K562 (cell line): ENCODE measurements around the gene PPP1R16B. TPM values are rescaled to one million over a fixed set of nuclear protein-coding genes. Genes with fewer than 3 reads are reported as not detected.

Experiments
- ATAC-seq: fragments of 200-7000 bp; cut with Tn5 transposase; 3 replicates; pipeline ENCODE4 v1.9.1; 2020; ENCODE audit warnings: moderate library complexity
- BruUV-seq: library from RNA; stranded (reverse); fragments of 400-500 nt; replicated peaks from 2 replicates; lab custom pipeline; 2021; lab: Mats Ljungman, UMichigan
- CTCF ChIA-PET: fragments of 300-600 bp; formaldehyde crosslinking; extraction: SDS; loops from one replicate; lab custom pipeline; 2021; ENCODE audit warnings: low intra/inter-chr PET ratio; lab: Yijun Ruan, JAX
- POLR2A ChIA-PET: fragments of 300-600, 350-650 bp; sonication (Branson Sonifier 250); formaldehyde crosslinking; extraction: SDS; loops from one replicate; lab custom pipeline; 2021; ENCODE audit warnings: antibody characterized with exemption, inconsistent platforms; lab: Yijun Ruan, JAX
- DNase-seq, 4 experiments: peaks; one replicate each; pipeline versions ENCODE4 v3.0.0 to v3.0.0-alpha.2; 2011 to 2018; ENCODE audit warnings: low spot score in 3 of 4, mixed read lengths in 3 of 4; ENCODE audit errors: extremely low read depth in 1 of 4
- FAIRE-seq: peaks from 2 replicates; lab custom pipeline; 2011; peaks lifted over from hg19 to GRCh38; lab: Jason Lieb, UNC
- H2AFZ ChIP-seq: 2 replicates; pipeline ENCODE4 v1.6.0; 2011; ENCODE audit warnings: low read depth, low read length, control low read depth, inconsistent platforms
- H3K27ac ChIP-seq: fragments of 200-600 bp; 3 replicates; pipeline ENCODE4 v1.8.0; 2011; ENCODE audit warnings: low read depth, mild to moderate bottlenecking, control low read depth, inconsistent platforms, low read length, moderate library complexity, mixed read lengths; ENCODE audit errors: extremely low read depth
- H3K27me3 ChIP-seq, 2 experiments: fragments of 300-600 bp in 1 of 2; 2 replicates in 1 of 2; 3 replicates in 1 of 2; pipeline versions ENCODE4 v1.6.0 to v1.8.0; 2011; ENCODE audit warnings: inconsistent platforms in 2 of 2, low read length in 2 of 2, mild to moderate bottlenecking in 1 of 2, mixed read lengths in 1 of 2, moderate library complexity in 1 of 2; ENCODE audit not compliant: control insufficient read depth in 2 of 2, insufficient read depth in 2 of 2
- H3K36me3 ChIP-seq: fragments of 300-600 bp; 3 replicates; pipeline ENCODE4 v1.8.0; 2011; ENCODE audit warnings: mild to moderate bottlenecking, low read length, inconsistent platforms; ENCODE audit not compliant: control insufficient read depth, insufficient read depth
- H3K4me1 ChIP-seq, 2 experiments: fragments of 200-600 bp in 1 of 2; replicated peaks in 1 of 2; 2 replicates in 1 of 2; 3 replicates in 1 of 2; pipeline versions ENCODE4 v1.5.1 to v1.8.0; 2011; ENCODE audit warnings: inconsistent platforms in 2 of 2, low read length in 2 of 2, mild to moderate bottlenecking in 1 of 2, mixed read lengths in 1 of 2, moderate library complexity in 1 of 2; ENCODE audit not compliant: control insufficient read depth in 2 of 2, insufficient read depth in 2 of 2
- H3K4me2 ChIP-seq: 2 replicates; pipeline ENCODE4 v1.6.1; 2011; ENCODE audit warnings: low read length, control low read depth, inconsistent platforms, mixed read lengths; ENCODE audit not compliant: insufficient read depth
- H3K4me3 ChIP-seq: fragments of 200-600 bp; sonication (generic), shearing (Covaris generic); 2 replicates; pipeline ENCODE4 v1.5.1; 2016; ENCODE audit warnings: control low read depth, inconsistent platforms
- H3K79me2 ChIP-seq: fragments of 200-600 bp; 3 replicates; pipeline ENCODE4 v1.8.0; 2011; ENCODE audit warnings: low read length, inconsistent platforms; ENCODE audit not compliant: control insufficient read depth, insufficient read depth
- H3K9ac ChIP-seq, 2 experiments: 2 replicates each; pipeline versions ENCODE4 v1.6.0 to v1.6.1; 2011; ENCODE audit warnings: low read depth in 2 of 2, low read length in 2 of 2, control low read depth in 1 of 2, inconsistent platforms in 1 of 2, mild to moderate bottlenecking in 1 of 2, mixed read lengths in 1 of 2; ENCODE audit not compliant: insufficient read depth in 1 of 2
- H3K9me1 ChIP-seq: one replicate; pipeline ENCODE4 v1.6.0; 2011; ENCODE audit warnings: inconsistent platforms, mild to moderate bottlenecking, low read length, moderate library complexity; ENCODE audit not compliant: control insufficient read depth, insufficient read depth
- H3K9me3 ChIP-seq: replicated peaks from 2 replicates; pipeline ENCODE4 v1.5.1; 2011; ENCODE audit warnings: low read depth, low read length, inconsistent platforms; ENCODE audit not compliant: control insufficient read depth, insufficient read depth
- H4K20me1 ChIP-seq: replicated peaks from 2 replicates; pipeline ENCODE4 v1.6.1; 2011; ENCODE audit warnings: low read length, inconsistent platforms, mixed read lengths; ENCODE audit not compliant: control insufficient read depth, insufficient read depth
- FOXK1 ChIP-seq: sonication (generic); formaldehyde crosslinking; IDR thresholded peaks from 2 replicates; pipeline ENCODE4 v1.8.0; 2022; ENCODE audit warnings: missing genetic modification reagents, mild to moderate bottlenecking, borderline replicate concordance
- MEF2D ChIP-seq: conservative IDR thresholded peaks from 2 replicates; pipeline ENCODE4 v1.6.1; 2016; ENCODE audit warnings: low read depth, missing genetic modification characterization, missing compliant biosample characterization
- SNRNP70 ChIP-seq: fragments of 200-400 bp; formaldehyde crosslinking; optimal IDR thresholded peaks from 2 replicates; pipeline ENCODE3; 2017; ENCODE audit warnings: low read depth, low read length
- ZFP36 ChIP-seq: fragments of 150-350 bp; IDR thresholded peaks from 2 replicates; pipeline ENCODE4 v1.6.1; 2018; ENCODE audit warnings: low read length, low read depth; ENCODE audit not compliant: partially characterized antibody
- ZNF282 ChIP-seq: sonication (generic); formaldehyde crosslinking; IDR thresholded peaks from 2 replicates; pipeline ENCODE4 v1.8.1; 2023; ENCODE audit warnings: missing genetic modification reagents
- WGBS: fragments of 100-300 bp; shearing (Covaris generic); methylation state at CpG from one replicate; pipeline ENCODE4 v1.1.6; 2016; ENCODE audit warnings: low coverage, mixed read lengths; ENCODE audit not compliant: insufficient coverage; ENCODE audit errors: missing lambda C conversion rate; 5-methylcytosine and 5-hydroxymethylcytosine counted together
- in situ Hi-C: fragments of 300-500 bp; cut with MboI; formaldehyde crosslinking; loops from 4 replicates; pipeline ENCODE4 v1.15.0; 2018; ENCODE audit warnings: inconsistent platforms, mixed read lengths
- intact Hi-C: fragments of 100-400 bp; cut with micrococcal nuclease; formaldehyde crosslinking; loops from 2 replicates; pipeline ENCODE4 v1.14.2; 2022
- polyA plus RNA-seq, 8 experiments: library from polyadenylated mRNA; depleted of rRNA in 4 of 8; stranded (reverse) in 5 of 8; unstranded in 3 of 8; fragments of >200 nt; fragmentation: Nextera tagmentation in 2 of 8; fragmentation: Illumina TruSeq in 1 of 8; extraction: Ambion mirVana in 2 of 8; extraction: Trizol in 1 of 8; gene quantifications; 2 replicates each; pipeline versions ENCODE4 v1.2.1 to v1.2.3, GENCODE V29; 2011 to 2014; ENCODE audit warnings: inconsistent platforms in 1 of 8, missing spikeins in 1 of 8
- total RNA-seq, 7 experiments: library from RNA; depleted of rRNA in 6 of 7; stranded (reverse); fragments of >200 nt in 6 of 7; fragmentation: Illumina TruSeq in 2 of 7; extraction: Trizol in 2 of 7; gene quantifications; 2 replicates each; pipeline versions ENCODE4 v1.2.1 to v1.2.3, GENCODE V29; 2011 to 2021; ENCODE audit warnings: low replicate concordance in 1 of 7

Gene PPP1R16B
- total and polyA plus RNA-seq, 9 of the 15 experiments (the other 6 are each of a cell fraction or from before 2014, with no cell fraction given): 1.5 to 11.5 (median 6.8) TPM

- TF ChIP-seq ZNF282 (CRISPR knock-in tag): no peak
- TF ChIP-seq MEF2D (tag): no peak
- TF ChIP-seq ZFP36: peak; percentile 67
- TF ChIP-seq SNRNP70: no peak
Measured at GRCh38 chr20:38782275-38782674, 23.2 kb upstream of the PPP1R16B start (continued).

- no TSS peak for BruUV-seq
- intact Hi-C loops: no loop called here
- TF ChIP-seq FOXK1 (CRISPR knock-in tag): no peak
- TF ChIP-seq, all 486 proteins: peak for 0
- Histone ChIP-seq H3K9me1 (no peaks in the 10 kb centered on the region), H3K4me2 (no peak overlapping the region), H3K27me3 (no peaks in the 10 kb centered on the region), H3K36me3 (no peaks in the 10 kb centered on the region), H3K27ac (no peak overlapping the region), H3K9ac (no peak overlapping the region), H3K79me2 (no peaks in the 10 kb centered on the region), H3K9me3 (no peaks in the 10 kb centered on the region), H3K4me3 (no peak overlapping the region), H3K4me1 (no peaks in the 10 kb centered on the region), H4K20me1 (no peaks in the 10 kb centered on the region), H2AFZ (no peak overlapping the region)
- no peak for FAIRE-seq
- no peak for DNase-seq
- WGBS: 54% methylated on average over 7 of the region's 7 CpGs
- CTCF ChIA-PET: no interaction called here
- in situ Hi-C loops: no loop called here
- ATAC-seq: no peak
- POLR2A ChIA-PET: interaction anchor here (1.5 kb wide), 1 partner anchor 10 kb away, joined by 5 read pairs; no protein-coding TSS in a partner anchor
Measured at GRCh38 chr20:38787870-38788269, 17.6 kb upstream of the PPP1R16B start.
